Activated naive CD4-positive, alpha-beta T cell treated with anti-CD3 and anti-CD28 coated beads for 36 hours (primary cell): ENCODE results near the gene E2F4. TPM values are rescaled to one million over a fixed set of nuclear protein-coding genes. Genes with fewer than 3 reads are reported as not detected.
A peak's percentile ranks its signal among the peaks of the same experiment; 100 is the strongest.

Experiments
- CTCF ChIA-PET: fragments of 350-600 bp; sonication (Branson Sonifier 250); formaldehyde crosslinking; loops from one replicate; lab custom pipeline; 2021; ENCODE audit warnings: antibody characterized with exemption; lab: Charles Lee
- DNase-seq: peaks from one replicate; pipeline ENCODE4 v3.0.0-alpha.2; 2020
- H3K27ac Mint-ChIP-seq: one replicate; pipeline ENCODE4 v1.8.0; 2021; ENCODE audit warnings: mild to moderate bottlenecking, mixed read lengths
- H3K27me3 Mint-ChIP-seq: one replicate; pipeline ENCODE4 v1.8.0; 2021; ENCODE audit warnings: low read depth, mixed read lengths
- H3K36me3 Mint-ChIP-seq: one replicate; pipeline ENCODE4 v1.8.0; 2021; ENCODE audit warnings: low read depth, mixed read lengths
- H3K4me1 Mint-ChIP-seq: one replicate; pipeline ENCODE4 v1.8.0; 2021; ENCODE audit warnings: low read depth, mixed read lengths
- H3K4me3 Mint-ChIP-seq: one replicate; pipeline ENCODE4 v1.8.0; 2021; ENCODE audit warnings: mild to moderate bottlenecking, moderate library complexity, mixed read lengths
- H3K9me3 Mint-ChIP-seq: one replicate; pipeline ENCODE4 v1.8.0; 2021; ENCODE audit warnings: mixed read lengths
- intact Hi-C: fragments of 100-400 bp; cut with micrococcal nuclease; formaldehyde crosslinking; loops from one replicate; pipeline ENCODE4 v1.15.1; 2023
- microRNA-seq: library from miRNA; unstranded; fragments of <30 nt; microRNA quantifications from one replicate; pipeline ENCODE4 v1.2.0, GENCODE V29; 2022; ENCODE audit warnings: borderline microRNAs expressed, borderline replicate concordance
- total RNA-seq, 2 experiments: library from RNA; stranded (reverse); gene quantifications; one replicate each; pipeline ENCODE4 v1.2.3, GENCODE V29; 2021

Gene E2F4
- total RNA-seq, 2 experiments from 2014 or later, result 65.1 to 66.5 TPM

- peaks cover 49% of the 10 kb centered on the region for H3K4me1 Mint-ChIP-seq
- H3K4me3 Mint-ChIP-seq, result peak within 1 kb of the TSS; percentile 89
- H3K27ac Mint-ChIP-seq, result peak within 1 kb of the TSS; percentile 76
- no peaks in the 10 kb centered on the region for H3K36me3 Mint-ChIP-seq
- peak; percentile 99 for DNase-seq
- CTCF ChIA-PET, result interaction anchor here (0.6 to 1.8 kb wide), 7 partner anchors 15 to 184 kb away, joined by 3 to 6 read pairs (median 3); partner anchors contain the start of genes HSD11B2 and PLEKHG4
- H3K27me3 Mint-ChIP-seq, result peaks cover 8% of the 10 kb centered on the region
- no peaks in the 10 kb centered on the region for H3K9me3 Mint-ChIP-seq
- intact Hi-C loops, result loop anchor here (1.0 to 10.0 kb wide), 6 partner anchors 31 to 837 kb away; partner anchors contain the start of genes CTCF, NFATC3, PHAF1 and THAP11
Measured at GRCh38 chr16:67247192-67248072, 55.5 kb downstream of the E2F4 start, which contains the start of gene FHOD1. Gene FHOD1 (minus strand): TSS chr16:67247481. CDS start chr16:67247410, 71 bp downstream.

GRCh38 chr16:67248073-67248400 is 56.1 kb downstream of the E2F4 start:
- Mint-ChIP-seq H3K27ac (peak overlapping the region; percentile 63), H3K4me1 (peaks cover 46% of the 10 kb centered on the region)

More at GRCh38 chr16:67248073-67248400, 56.1 kb downstream of the E2F4 start:
- no peaks in the 10 kb centered on the region for H3K9me3 Mint-ChIP-seq
- intact Hi-C loops, result loop anchor here (5.0 to 10.0 kb wide), 3 partner anchors 314 to 837 kb away; partner anchors contain the start of genes CTCF, NFATC3 and THAP11
- H3K27me3 Mint-ChIP-seq, result peaks cover 8% of the 10 kb centered on the region
- peak; percentile 32 for DNase-seq
- no peaks in the 10 kb centered on the region for H3K36me3 Mint-ChIP-seq
- CTCF ChIA-PET, result interaction anchor here (0.6 to 1.8 kb wide), 9 partner anchors 13 to 218 kb away, joined by 3 to 6 read pairs (median 3); no protein-coding TSS in a partner anchor
- peak overlapping the region; percentile 89 for H3K4me3 Mint-ChIP-seq

Small RNAs within 50 kb of the gene (microRNA-seq; reads per million reads assigned to microRNA genes)
- gene MIR328, result 73.5 reads per million, percentile 54 among the genes with 10 or more reads in this experiment

Other genes with a start within 250 kb of the E2F4 start
- gene CES3, start 230.9 kb upstream of the E2F4 start, total RNA-seq, result under 1 TPM; 0.17 to 0.55 TPM
- 1 to 10 TPM; 4.9 to 5.1 TPM for gene CES4A, start 203.6 kb upstream of the E2F4 start, total RNA-seq
- gene CBFB, start 163.0 kb upstream of the E2F4 start, total RNA-seq, result 10 to 100 TPM; 79.6 to 86.8 TPM
- gene PHAF1, start 82.2 kb upstream of the E2F4 start, total RNA-seq, result 1 to 10 TPM; 7.8 to 8.4 TPM
- gene B3GNT9, start 41.2 kb upstream of the E2F4 start, total RNA-seq, result 1 to 10 TPM; 1.1 to 1.2 TPM
- gene TRADD, start 32.2 kb upstream of the E2F4 start, total RNA-seq, result 10 to 100 TPM; 17.7 to 21.1 TPM
- gene FBXL8, start 32.2 kb upstream of the E2F4 start, total RNA-seq, result 10 to 100 TPM; 13.8 to 15.3 TPM
- 10 to 100 TPM; 11.1 to 12.3 TPM for gene HSF4, start 27.4 kb upstream of the E2F4 start, total RNA-seq
- 1 to 10 TPM; 3.8 to 4.4 TPM for gene NOL3, start 21.6 kb upstream of the E2F4 start, total RNA-seq
- gene MATCAP1, start 8.2 kb upstream of the E2F4 start, total RNA-seq, result 10 to 100 TPM; 21.9 to 24.0 TPM
- not detected for gene EXOC3L1, start 2.0 kb upstream of the E2F4 start, total RNA-seq
- 1 to 10 TPM; 3.8 to 4.4 TPM for gene ELMO3, start 7.0 kb downstream of the E2F4 start, total RNA-seq
- 10 to 100 TPM; 24.6 to 29.4 TPM for gene TMEM208, start 35.0 kb downstream of the E2F4 start, total RNA-seq
- 10 to 100 TPM; 70.7 to 73.7 TPM for gene FHOD1, start 55.3 kb downstream of the E2F4 start, total RNA-seq
- 1 to 10 TPM; 5.2 TPM for gene SLC9A5, start 56.8 kb downstream of the E2F4 start, total RNA-seq
- 10 to 100 TPM; 14.3 to 14.4 TPM for gene PLEKHG4, start 87.4 kb downstream of the E2F4 start, total RNA-seq
- gene KCTD19, start 134.6 kb downstream of the E2F4 start, total RNA-seq, result 1 to 10 TPM; 1.0 to 1.3 TPM
- under 1 TPM in 1 of 2 experiments, not detected in 1; 0.64 TPM for gene LRRC36, start 134.7 kb downstream of the E2F4 start, total RNA-seq
- gene TPPP3, start 201.3 kb downstream of the E2F4 start, total RNA-seq, result not detected
- gene ZDHHC1, start 224.3 kb downstream of the E2F4 start, total RNA-seq, result under 1 TPM; 0.12 to 0.32 TPM
- 1 to 10 TPM in 1 of 2 experiments, under 1 TPM in 1; 0.86 to 1.1 TPM for gene HSD11B2, start 239.0 kb downstream of the E2F4 start, total RNA-seq